Measurements from ENCODE around the gene AP1S3.
A peak's percentile ranks its signal among the peaks of the same experiment; 100 is the strongest.
"Not testable (repeated sequence)": the region's sequence is repeated elsewhere in the genome, so short reads cannot be mapped to it uniquely, and the experiment has no call there.

The AP1S3 gene

DNA sequence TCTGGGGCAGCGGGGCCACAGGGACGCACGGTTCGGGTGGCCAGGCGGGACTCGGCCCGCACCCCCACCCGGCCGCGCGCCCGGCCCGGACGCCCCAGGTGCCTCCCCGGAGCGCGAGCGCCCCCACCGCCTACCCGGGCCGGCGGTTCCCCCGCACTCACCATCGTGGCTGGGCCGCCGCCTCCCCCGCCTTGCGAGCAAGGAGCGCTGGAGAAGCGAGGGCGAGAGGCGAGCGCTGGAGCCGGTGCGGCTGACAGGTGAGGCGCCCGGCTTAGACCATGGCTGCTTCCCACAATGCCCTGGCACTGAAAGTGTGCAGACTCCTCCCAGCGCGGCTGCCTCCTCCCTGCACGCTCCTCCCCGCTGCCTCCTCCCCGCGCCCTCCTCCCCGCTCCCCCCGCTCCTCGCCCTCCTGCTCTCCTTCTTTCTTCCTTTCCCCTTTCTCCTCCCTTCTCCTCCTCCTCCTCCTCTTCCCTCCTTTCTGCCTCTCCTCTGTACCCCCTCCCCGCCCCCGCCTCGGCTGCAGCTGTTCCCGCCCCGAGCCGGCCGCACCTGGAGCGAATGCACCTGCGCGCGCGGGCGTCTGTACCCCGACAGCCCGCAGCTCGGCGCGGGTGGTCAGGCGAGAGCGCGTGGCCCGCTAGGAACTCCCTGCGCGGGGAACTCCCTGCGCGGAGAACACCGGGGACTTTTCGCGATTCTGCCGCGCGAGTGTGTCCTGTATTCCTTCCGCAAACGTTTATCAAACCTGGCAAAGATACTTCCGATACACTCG lies at the start of gene AP1S3:
TSS of gene AP1S3 (minus strand) at position 296 of the 775 bp plus-strand sequence. CDS start at position 164, 132 bp downstream.
- peak; percentile 75 to 94 for DNase-seq

DNA sequence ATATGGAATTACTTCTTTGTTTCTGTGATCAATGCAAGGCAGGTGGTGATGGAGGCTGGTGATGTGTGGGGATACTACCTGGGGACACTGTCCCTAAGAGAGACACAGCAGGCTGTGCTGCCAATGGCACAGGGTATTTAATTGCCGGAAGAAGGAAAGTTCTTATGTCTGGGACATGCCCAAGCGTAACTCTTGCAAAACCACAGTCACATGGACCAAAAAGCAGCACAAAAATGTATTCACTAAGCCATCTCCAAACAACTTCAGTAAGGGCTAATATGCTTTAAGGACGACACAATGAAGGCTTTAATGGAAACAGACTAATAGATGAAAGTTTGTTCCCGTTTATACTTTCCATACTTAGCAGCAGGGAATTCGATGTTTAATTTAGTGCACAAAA lies 49.7 kb upstream of the AP1S3 start:
- no peak for DNase-seq

DNA sequence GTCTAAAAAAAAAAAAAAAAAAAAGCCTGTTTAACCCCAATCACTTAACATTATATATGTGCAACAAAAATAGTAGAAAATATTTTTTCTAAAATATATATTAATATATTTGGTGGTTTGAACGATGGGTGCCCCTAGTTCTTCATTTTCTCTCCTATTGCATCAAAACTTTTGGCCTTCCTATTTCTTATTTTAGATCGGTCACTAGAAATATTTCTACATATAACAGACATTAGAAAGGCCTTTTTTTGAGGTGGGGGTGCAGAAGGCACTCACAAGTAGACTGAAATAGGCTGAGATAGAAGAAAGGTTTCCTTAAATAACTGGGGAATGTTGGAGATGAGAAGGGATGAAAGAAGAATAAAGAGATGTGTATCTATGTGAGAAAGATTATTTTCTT lies 49.3 kb upstream of the AP1S3 start:
- DNase-seq = no peak

DNA sequence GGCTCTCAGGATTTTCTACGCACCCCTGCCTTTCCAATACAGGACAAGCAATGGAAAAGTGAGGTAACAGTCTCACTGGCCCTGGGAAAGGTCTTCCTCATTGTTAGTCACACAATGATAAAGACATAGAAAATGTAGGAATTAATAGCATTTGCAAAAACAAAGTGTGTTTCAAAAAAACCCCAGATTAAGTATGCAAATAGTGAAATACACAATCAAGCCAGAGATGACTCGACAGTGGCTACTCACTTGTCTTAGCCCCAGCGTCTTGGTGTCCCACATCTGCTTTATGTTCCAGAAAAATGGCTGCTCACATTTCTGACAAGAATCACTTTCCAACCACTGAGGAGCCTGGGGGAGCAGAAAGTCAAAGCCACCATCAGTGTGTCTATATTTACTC lies 47.0 kb upstream of the AP1S3 start:
- DNase-seq = no peak

GRCh38 chr2:223882715-223883114 lies 45.3 kb upstream of the AP1S3 start:
- DNase-seq = no peak

DNA sequence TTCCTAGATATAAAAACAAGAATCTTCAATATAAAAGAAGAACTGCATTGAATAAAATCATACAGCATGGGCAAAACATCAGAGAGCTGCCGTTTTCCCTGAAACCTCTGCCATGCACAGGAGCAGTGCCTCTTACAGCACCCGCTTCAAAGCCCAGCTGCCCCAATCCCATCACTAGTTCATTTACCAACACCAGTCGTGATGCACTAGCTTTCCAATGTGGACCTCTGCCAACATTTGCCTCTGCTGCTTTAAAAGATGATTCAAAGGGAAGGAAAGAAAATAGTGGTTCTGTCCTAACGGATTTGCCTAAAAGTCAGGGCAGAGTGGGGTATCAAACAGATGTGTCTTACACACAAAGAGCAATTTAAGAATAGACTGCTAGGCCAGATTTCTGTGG lies 43.4 kb upstream of the AP1S3 start:
- DNase-seq = no peak

- DNase-seq = no peak
These were observed 40.5 kb upstream of the AP1S3 start for GRCh38 chr2:223877721-223878410.

DNA sequence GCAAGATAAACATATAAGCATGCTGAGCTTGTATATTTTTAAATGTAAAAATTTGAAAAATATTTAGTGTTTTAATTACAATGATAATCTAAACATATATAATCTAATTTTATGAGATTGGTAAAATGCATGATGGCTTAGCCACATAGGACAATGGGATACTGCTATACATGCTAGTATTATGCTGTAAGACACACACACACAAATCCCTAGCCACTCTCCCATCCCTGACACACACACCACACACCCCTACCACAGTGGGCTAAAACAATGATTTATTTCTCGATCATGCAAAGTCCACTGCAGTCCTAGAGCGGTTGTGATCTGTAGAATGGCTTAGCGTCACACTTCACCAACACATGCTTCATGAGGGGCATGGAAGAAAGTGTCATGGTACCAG lies 36.3 kb upstream of the AP1S3 start:
- no peak for DNase-seq

GRCh38 chr2:223872772-223873171 lies 35.4 kb upstream of the AP1S3 start:
- not testable (repeated sequence) for DNase-seq

DNA sequence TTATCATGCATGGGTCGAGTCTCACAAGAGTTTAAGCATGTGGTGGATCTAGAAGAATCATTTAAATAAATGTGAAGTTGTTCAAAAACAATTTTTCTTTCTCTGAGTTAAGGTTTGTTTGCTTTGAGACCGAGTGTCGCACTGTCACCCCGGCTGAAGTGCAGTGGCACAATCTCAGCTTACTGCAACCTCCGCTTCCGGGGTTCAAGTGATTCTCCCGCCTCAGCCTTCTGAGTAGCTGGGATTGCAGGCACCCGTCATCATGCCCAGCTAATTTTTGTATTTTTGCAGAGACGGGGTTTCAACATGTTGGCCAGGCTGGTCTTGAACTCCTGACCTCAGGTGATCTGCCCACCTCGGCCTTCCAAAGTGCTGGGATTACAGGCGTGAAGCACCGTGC lies 34.3 kb upstream of the AP1S3 start:
- not testable (repeated sequence) for DNase-seq

- no peak for DNase-seq
These were observed 33.6 kb upstream of the AP1S3 start for GRCh38 chr2:223870840-223871611.

- no peak for DNase-seq
These were observed 30.6 kb upstream of the AP1S3 start for GRCh38 chr2:223868005-223868404.

DNA sequence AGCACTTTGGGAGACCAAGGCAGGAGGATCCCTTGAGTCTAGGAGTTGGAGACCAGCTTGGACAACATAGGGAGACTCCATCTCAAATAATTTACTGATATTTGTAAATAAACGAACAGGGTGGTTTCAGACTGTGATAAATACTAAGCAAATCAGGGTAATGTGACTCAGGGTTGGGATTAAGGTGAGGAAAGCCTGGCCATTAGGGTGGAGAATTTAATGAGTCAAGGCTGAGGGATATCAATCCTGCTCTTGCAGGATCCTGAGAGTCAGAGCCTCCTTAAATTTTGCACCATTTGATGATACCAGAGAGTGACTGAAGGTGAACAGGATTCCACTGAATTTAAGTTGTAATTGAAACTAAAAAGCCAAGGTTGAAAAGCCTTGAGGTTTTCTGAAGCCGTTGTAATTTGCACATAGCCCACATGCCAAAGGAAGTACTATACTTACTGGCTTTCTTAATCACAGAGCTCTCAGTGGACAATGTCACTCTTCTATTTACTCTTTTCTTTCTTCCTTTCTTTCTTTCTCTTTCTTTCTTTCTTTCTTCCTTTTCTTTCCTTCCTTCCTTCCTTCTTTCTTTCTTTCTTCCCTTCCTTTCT lies 28.6 kb upstream of the AP1S3 start:
- no peak for DNase-seq

GRCh38 chr2:223865124-223865523 lies 27.7 kb upstream of the AP1S3 start:
- DNase-seq = no peak

DNA sequence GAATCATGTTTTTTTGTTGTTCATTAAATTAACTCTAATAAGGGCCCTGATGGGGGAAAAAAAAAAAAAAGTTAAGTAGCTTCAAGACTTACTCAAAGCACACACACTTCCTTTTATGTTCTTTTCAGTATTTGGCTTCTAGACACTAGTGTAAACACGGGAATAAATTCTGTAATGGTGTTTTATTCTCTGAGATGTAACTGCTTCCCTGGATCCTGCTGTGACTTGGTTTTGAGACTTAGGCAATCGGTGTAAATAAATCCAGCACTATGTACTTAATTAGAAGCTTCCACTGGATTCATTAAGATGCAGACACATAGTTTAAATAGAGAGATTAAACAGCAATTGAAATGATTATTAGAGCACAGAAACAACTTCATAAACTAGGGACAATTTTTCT lies 26.1 kb upstream of the AP1S3 start:
- no peak for DNase-seq

- DNase-seq = peak; percentile 50 to 57
These were observed 23.7 kb upstream of the AP1S3 start for GRCh38 chr2:223860809-223861738.

DNA sequence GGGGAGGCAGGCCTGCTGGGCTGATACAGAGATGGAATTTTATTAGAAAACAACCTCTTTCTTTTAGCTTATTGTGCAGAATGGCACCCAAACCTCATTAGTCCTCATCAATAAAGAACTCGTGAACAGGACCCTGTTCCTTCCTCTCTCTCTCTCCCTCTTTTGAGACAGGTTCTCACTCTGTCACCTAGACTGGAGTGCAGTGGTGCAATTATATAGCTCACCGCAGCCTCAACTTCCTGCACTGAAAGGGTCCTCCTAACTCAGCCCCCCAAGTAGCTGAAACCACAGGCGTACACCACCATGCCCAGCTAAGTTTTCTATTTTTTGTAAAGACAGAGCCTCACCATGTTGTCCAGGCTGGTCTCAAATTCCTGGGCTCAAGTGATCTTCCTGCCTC lies 21.7 kb upstream of the AP1S3 start:
- no peak for DNase-seq

- no peak for DNase-seq
These were observed 19.2 kb upstream of the AP1S3 start for GRCh38 chr2:223856584-223856983.

GRCh38 chr2:223856021-223856420 lies 18.6 kb upstream of the AP1S3 start:
- no peak for DNase-seq

GRCh38 chr2:223855426-223855825 lies 18.0 kb upstream of the AP1S3 start:
- no peak for DNase-seq

DNA sequence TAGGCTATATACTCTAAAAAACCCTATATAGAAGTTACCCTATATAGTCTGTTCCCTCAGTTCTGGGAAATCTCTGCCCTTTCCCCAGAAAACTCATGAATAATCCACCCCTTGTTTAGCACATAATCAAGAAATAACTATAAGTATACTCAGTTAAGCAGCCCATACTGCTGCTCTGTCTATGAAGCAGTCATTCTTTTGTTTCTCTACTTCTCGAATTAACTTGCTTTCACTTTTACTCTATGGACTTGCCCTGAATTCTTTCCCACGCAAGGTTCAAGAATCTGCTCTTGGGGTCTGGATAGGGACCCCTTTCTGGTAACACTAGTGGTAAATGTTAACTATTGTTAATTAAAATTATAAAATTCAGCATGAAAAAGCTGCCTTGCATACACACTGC lies 17.4 kb upstream of the AP1S3 start:
- no peak for DNase-seq

- no peak for DNase-seq
These were observed 16.0 kb upstream of the AP1S3 start for GRCh38 chr2:223853425-223853837.
